KMS-11 (cell line): ENCODE data around the gene LEMD2.

Experiments used
- H2AFZ ChIP-seq: fragments of 200-600 bp; sonication (generic); 2 replicates; pipeline ENCODE4 v1.6.1; 2016; ENCODE audit warnings: antibody characterized with exemption, mixed run types, low read depth
- H3K27ac ChIP-seq: fragments of 200-600 bp; sonication (generic); 2 replicates; pipeline ENCODE4 v1.6.1; 2016; ENCODE audit warnings: mild to moderate bottlenecking, mixed run types
- H3K27me3 ChIP-seq: fragments of 200-600 bp; sonication (generic); 2 replicates; pipeline ENCODE4 v1.6.1; 2017; ENCODE audit warnings: mild to moderate bottlenecking, low read depth, mixed run types, moderate library complexity; ENCODE audit not compliant: insufficient read depth
- H3K36me3 ChIP-seq: fragments of 200-600 bp; sonication (generic); 2 replicates; pipeline ENCODE4 v1.6.1; 2017; ENCODE audit warnings: mild to moderate bottlenecking, mixed run types; ENCODE audit not compliant: insufficient read depth
- H3K4me1 ChIP-seq: fragments of 200-600 bp; sonication (generic); 2 replicates; pipeline ENCODE4 v1.6.1; 2016; ENCODE audit warnings: mild to moderate bottlenecking, low read depth, mixed run types; ENCODE audit not compliant: poor library complexity, severe bottlenecking
- H3K4me2 ChIP-seq: fragments of 200-600 bp; sonication (generic); 2 replicates; pipeline ENCODE4 v1.7.0; 2016; ENCODE audit warnings: mild to moderate bottlenecking, mixed run types
- H3K4me3 ChIP-seq: fragments of 200-600 bp; sonication (generic); IDR thresholded peaks from 2 replicates; pipeline ENCODE4 v1.6.1; 2017; ENCODE audit warnings: low read depth, low read length, mixed read lengths; ENCODE audit not compliant: insufficient read depth
- H3K79me2 ChIP-seq: fragments of 200-600 bp; sonication (generic); 2 replicates; pipeline ENCODE4 v1.6.1; 2016; ENCODE audit warnings: low read depth, mixed run types; ENCODE audit not compliant: insufficient read depth
- H3K9ac ChIP-seq: fragments of 200-600 bp; sonication (generic); 2 replicates; pipeline ENCODE4 v1.6.1; 2016; ENCODE audit warnings: mild to moderate bottlenecking, mixed run types
- H4K20me1 ChIP-seq: fragments of 200-600 bp; sonication (generic); 2 replicates; pipeline ENCODE4 v1.6.1; 2016; ENCODE audit warnings: mild to moderate bottlenecking, mixed run types; ENCODE audit not compliant: insufficient read depth
- CTCF ChIP-seq: fragments of 200-600 bp; sonication (generic); conservative IDR thresholded peaks from 2 replicates; pipeline ENCODE4 v1.6.1; 2017; ENCODE audit warnings: low read depth, mild to moderate bottlenecking, antibody characterized with exemption, low read length, moderate library complexity, mixed read lengths

LEMD2 gene

DNA sequence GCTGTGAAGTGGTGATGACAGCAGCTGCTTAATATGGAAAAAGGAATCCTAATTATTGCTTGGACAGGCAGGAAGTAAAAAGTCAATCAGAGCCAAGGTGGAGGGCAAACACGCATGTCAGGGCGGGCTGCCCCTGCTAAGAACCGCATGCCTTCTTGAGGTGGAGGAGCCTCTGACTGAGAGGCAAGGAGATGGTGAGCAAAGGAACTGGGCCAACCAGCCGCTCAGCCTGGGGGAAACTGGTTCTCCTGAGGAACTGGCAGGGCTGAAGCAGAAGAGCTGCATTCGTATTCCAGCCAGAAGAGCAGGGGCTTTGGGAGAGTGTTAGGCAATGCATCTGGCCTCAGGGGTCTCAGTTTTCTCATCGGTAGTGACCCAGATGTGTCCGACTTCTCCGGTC is 28.0 kb upstream of the LEMD2 start:
- H3K4me3 ChIP-seq = no peak overlapping the region
- TF ChIP-seq CTCF = no peak
- no peak overlapping the region for H3K27ac ChIP-seq
- no peaks in the 10 kb centered on the region for H3K36me3 ChIP-seq
- H3K4me2 ChIP-seq = no peak overlapping the region
- no peaks in the 10 kb centered on the region for H3K4me1 ChIP-seq
- no peaks in the 10 kb centered on the region for H3K79me2 ChIP-seq
- H4K20me1 ChIP-seq = no peaks in the 10 kb centered on the region
- H2AFZ ChIP-seq = no peak overlapping the region
- H3K9ac ChIP-seq = no peak overlapping the region
- peaks cover 86% of the 10 kb centered on the region for H3K27me3 ChIP-seq

- Histone ChIP-seq H3K4me1 (no peaks in the 10 kb centered on the region), H3K4me2 (no peak overlapping the region), H3K9ac (no peak overlapping the region), H2AFZ (no peak overlapping the region), H3K4me3 (no peak overlapping the region), H3K27ac (no peak overlapping the region), H3K36me3 (no peaks in the 10 kb centered on the region), H3K27me3 (peaks cover 85% of the 10 kb centered on the region), H3K79me2 (no peaks in the 10 kb centered on the region), H4K20me1 (no peaks in the 10 kb centered on the region)
- TF ChIP-seq CTCF = no peak
These were observed 26.9 kb upstream of the LEMD2 start for GRCh38 chr6:33815854-33816253.

DNA sequence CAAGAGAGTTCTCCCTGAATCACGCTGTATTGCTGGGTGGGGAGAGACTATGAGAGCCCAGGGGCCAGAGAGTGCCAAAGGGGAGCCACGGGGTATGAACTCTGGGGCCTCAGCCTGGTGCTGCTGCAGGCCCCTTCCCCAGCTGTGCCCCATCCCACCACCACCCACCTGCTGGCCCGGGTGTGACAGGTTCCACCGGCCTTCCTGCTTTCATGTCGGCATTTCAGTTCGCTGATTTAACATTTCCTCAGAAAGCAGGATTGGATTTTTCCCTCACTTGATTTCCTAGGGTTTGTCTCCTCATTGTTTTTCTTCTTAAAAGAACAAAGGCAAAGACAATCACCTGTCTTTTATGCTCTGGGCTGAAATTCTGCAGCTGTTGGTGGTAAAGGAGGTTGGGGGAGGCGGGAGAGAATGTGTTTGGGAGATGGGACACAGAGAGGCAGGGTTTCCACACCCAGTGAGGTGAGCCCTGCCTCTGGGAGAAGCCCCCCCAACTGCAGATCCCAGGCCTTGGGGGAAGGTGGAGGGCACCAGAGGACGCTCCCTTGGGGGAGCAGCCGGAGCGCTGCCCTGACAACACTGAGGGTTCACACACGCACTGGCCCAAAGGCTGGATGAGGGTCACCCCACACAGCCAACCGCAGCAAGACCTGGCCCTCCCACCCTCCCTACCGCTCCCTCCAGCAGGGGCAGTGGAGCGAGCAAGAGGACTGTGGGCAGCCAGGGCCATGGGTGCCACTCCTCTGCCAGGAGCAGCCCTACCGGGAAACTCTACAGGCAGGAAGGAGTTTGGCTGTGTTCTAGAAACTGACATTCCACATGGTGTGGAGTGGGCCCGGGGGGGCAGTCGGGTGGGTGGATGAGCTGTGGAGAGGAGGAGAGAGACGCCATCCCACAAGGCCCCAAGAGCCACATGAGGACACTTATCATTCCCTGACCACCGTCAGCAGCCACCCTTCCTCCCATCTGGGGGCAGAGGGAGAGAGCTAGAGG is 25.4 kb upstream of the LEMD2 start:
- no peak overlapping the region for H3K4me2 ChIP-seq
- H3K27ac ChIP-seq = no peak overlapping the region
- H3K79me2 ChIP-seq = no peaks in the 10 kb centered on the region
- H3K27me3 ChIP-seq = peaks cover 78% of the 10 kb centered on the region
- H2AFZ ChIP-seq = no peak overlapping the region
- H4K20me1 ChIP-seq = no peaks in the 10 kb centered on the region
- no peak overlapping the region for H3K9ac ChIP-seq
- H3K4me3 ChIP-seq = no peak overlapping the region
- no peaks in the 10 kb centered on the region for H3K4me1 ChIP-seq
- TF ChIP-seq CTCF = no peak
- no peaks in the 10 kb centered on the region for H3K36me3 ChIP-seq

- Histone ChIP-seq H3K36me3 (no peaks in the 10 kb centered on the region), H4K20me1 (no peaks in the 10 kb centered on the region), H3K9ac (no peak overlapping the region), H3K4me1 (no peaks in the 10 kb centered on the region), H3K27ac (no peak overlapping the region), H3K4me3 (no peak overlapping the region), H3K79me2 (no peaks in the 10 kb centered on the region), H3K4me2 (no peak overlapping the region), H3K27me3 (peaks cover 78% of the 10 kb centered on the region), H2AFZ (no peak overlapping the region)
- no peak for TF ChIP-seq CTCF
These were observed 24.4 kb upstream of the LEMD2 start for GRCh38 chr6:33813246-33813904.
